ENCODE results near the gene PHOSPHO2. TPM values are rescaled to one million over a fixed set of nuclear protein-coding genes. Genes with fewer than 3 reads are reported as not detected.

PHOSPHO2 gene
- total RNA-seq, 1 experiment from 2014 or later = 5.9 TPM

DNA sequence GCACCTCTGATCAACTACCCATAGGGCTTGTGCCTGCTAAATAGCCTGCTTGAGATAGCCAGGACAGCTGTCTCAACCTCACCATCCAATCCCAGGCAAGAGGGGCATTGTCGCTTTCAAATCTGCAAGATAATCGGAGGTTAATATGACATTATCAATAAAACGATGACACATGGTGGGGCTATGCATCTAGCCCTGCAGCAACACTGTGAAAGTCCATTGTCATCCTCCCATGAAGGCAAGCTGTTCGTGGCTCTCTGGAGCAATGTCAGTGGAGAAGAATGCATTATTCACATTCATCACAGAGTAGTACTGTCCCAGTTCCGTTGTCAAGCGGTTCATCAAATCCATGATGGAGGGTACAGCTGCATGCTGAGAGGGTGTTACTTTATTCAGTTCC is 20.4 kb downstream of the PHOSPHO2 start:
- Histone ChIP-seq H3K27me3 (ENCODE audit: low read length) (no peaks in the 10 kb centered on the region), H2AFZ (ENCODE audit: low read length) (no peak overlapping the region), H3K79me2 (ENCODE audit: low read length) (no peaks in the 10 kb centered on the region), H3K9ac (ENCODE audit: low read length) (no peak overlapping the region), H3K9me3 (ENCODE audit: low read length) (no peaks in the 10 kb centered on the region), H3K4me2 (ENCODE audit: low read length) (peak overlapping the region; percentile 72), H3K4me1 (ENCODE audit: insufficient read depth, low read length) (peaks cover 26% of the 10 kb centered on the region), H3K27ac (ENCODE audit: low read length) (no peak overlapping the region), H3K36me3 (ENCODE audit: low read depth, low read length) (no peaks in the 10 kb centered on the region), H3F3A (ENCODE audit: low read length, unreplicated experiment) (no peaks in the 10 kb centered on the region), H4K20me1 (ENCODE audit: low read length) (no peaks in the 10 kb centered on the region), H3K9me2 (replicated peaks; ENCODE audit: low read length) (no peaks in the 10 kb centered on the region), H3K4me3 (ENCODE audit: low read length) (peak overlapping the region; percentile 50; the same call in 1 of the 2 replicates)
- POLR2A ChIA-PET (ENCODE audit: unreplicated experiment) = no interaction called here
- CTCF ChIA-PET = no interaction called here
- intact Hi-C loops (cut with micrococcal nuclease) = loop anchor here (2.0 kb wide), 1 partner anchor 20 kb away; the partner anchor contains the start of genes CFAP210 and PHOSPHO2
- TF ChIP-seq EZH2phosphoT487 (IDR thresholded peaks at IDR 0.05; ENCODE audit: borderline replicate concordance, low read length) = no peak
- TF ChIP-seq EZH2 (IDR thresholded peaks at IDR 0.05; ENCODE audit: low read length, unreplicated experiment) = no peak
- TF ChIP-seq, protein P1, sequence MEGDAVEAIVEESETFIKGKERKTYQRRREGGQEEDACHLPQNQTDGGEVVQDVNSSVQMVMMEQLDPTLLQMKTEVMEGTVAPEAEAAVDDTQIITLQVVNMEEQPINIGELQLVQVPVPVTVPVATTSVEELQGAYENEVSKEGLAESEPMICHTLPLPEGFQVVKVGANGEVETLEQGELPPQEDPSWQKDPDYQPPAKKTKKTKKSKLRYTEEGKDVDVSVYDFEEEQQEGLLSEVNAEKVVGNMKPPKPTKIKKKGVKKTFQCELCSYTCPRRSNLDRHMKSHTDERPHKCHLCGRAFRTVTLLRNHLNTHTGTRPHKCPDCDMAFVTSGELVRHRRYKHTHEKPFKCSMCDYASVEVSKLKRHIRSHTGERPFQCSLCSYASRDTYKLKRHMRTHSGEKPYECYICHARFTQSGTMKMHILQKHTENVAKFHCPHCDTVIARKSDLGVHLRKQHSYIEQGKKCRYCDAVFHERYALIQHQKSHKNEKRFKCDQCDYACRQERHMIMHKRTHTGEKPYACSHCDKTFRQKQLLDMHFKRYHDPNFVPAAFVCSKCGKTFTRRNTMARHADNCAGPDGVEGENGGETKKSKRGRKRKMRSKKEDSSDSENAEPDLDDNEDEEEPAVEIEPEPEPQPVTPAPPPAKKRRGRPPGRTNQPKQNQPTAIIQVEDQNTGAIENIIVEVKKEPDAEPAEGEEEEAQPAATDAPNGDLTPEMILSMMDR (conservative IDR thresholded peaks at IDR 0.05; ENCODE audit: low read depth, low read length) = no peak
- ATAC-seq = peak; percentile 8
- DNase-seq = peak; percentile 61
- BruUV-seq (replicated peaks) = no TSS peak

DNA sequence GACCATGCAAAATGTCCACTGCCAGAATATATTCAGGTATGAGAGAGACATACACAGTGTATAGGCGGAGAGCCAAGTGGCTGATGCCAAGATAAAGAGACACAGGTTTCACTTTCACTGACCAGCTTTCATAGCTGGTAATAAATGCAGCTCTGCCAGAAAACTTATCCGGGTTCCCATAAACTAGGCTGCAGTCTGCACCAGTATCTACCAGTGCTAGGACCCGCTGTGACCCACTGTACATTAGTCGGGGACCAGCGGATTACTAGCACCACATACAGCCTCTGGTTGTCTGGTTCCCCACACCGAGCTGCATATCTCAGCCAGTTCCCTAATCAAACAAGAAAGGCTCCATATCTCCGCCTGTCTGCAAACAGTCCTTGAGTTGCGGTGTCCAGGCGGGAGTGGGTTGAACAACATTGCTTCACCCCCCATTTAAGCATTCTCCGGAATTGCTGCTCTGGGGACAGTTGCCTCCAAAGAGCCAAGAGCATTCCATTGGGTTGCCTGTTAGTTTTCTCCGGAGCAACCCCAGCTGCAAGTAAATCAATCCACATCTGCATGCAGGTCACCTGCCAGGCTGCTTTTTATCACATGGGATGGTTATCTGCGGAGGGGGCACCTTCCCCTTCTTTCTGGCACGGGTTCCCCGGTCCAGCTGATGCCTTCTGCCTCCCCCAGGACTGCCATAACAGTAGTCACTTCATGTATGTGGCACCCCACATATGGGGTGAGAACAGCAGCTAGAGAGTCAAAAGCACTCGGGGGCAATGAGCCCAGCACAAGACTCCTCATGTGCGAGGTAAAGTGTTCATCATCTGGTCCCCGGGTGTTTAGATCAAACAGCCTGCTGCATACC is 21.3 kb downstream of the PHOSPHO2 start:
- H3K79me2 ChIP-seq (ENCODE audit: low read length) = no peaks in the 10 kb centered on the region
- ChIA-PET CTCF (no interaction called here), POLR2A (ENCODE audit: unreplicated experiment) (interaction anchor here (0.6 kb wide), 3 partner anchors 11 to 74 kb away, joined by 3 to 7 read pairs (median 5); no protein-coding TSS in a partner anchor)
- intact Hi-C loops (cut with micrococcal nuclease) = loop anchor here (2.0 kb wide), 1 partner anchor 21 kb away; the partner anchor contains the start of genes CFAP210 and PHOSPHO2
- H3K27me3 ChIP-seq (ENCODE audit: low read length) = no peaks in the 10 kb centered on the region
- peaks cover 26% of the 10 kb centered on the region for H3K4me1 ChIP-seq (ENCODE audit: insufficient read depth, low read length)
- H3K9me3 ChIP-seq (ENCODE audit: low read length) = no peaks in the 10 kb centered on the region
- H3K9ac ChIP-seq (ENCODE audit: low read length) = no peak overlapping the region
- ATAC-seq = peak; percentile 68
- no peaks in the 10 kb centered on the region for H3K9me2 ChIP-seq (replicated peaks; ENCODE audit: low read length)
- no TSS peak for BruUV-seq (replicated peaks)
- H3F3A ChIP-seq (ENCODE audit: low read length, unreplicated experiment) = no peaks in the 10 kb centered on the region
- H4K20me1 ChIP-seq (ENCODE audit: low read length) = no peaks in the 10 kb centered on the region
- peak overlapping the region; percentile 72 for H3K4me2 ChIP-seq (ENCODE audit: low read length)
- peak overlapping the region; percentile 50 for H3K4me3 ChIP-seq (ENCODE audit: low read length)
- TF ChIP-seq EZH2phosphoT487 (IDR thresholded peaks at IDR 0.05; ENCODE audit: borderline replicate concordance, low read length) = no peak
- TF ChIP-seq, protein P1 (conservative IDR thresholded peaks at IDR 0.05; ENCODE audit: low read depth, low read length) = no peak
- TF ChIP-seq EZH2 (IDR thresholded peaks at IDR 0.05; ENCODE audit: low read length, unreplicated experiment) = no peak
- DNase-seq = peak; percentile 74
- H3K36me3 ChIP-seq (ENCODE audit: low read depth, low read length) = no peaks in the 10 kb centered on the region
- H3K27ac ChIP-seq (ENCODE audit: low read length) = no peak overlapping the region
- H2AFZ ChIP-seq (ENCODE audit: low read length) = peak overlapping the region; percentile 1; the same call in 1 of the 2 replicates

Data from PC-3 (cell line).